ENCODE results near the gene FAM83B.
"Not testable (repeated sequence)": the region's sequence is repeated elsewhere in the genome, so short reads cannot be mapped to it uniquely, and the experiment has no call there.

FAM83B gene

GRCh38 chr6:54846243-54846856 lies at the start of gene FAM83B:
Gene FAM83B, plus strand, starts transcription at chr6:54846771. Its CDS starts 23,476 bp downstream, at chr6:54870247.
- no peak for DNase-seq

DNA sequence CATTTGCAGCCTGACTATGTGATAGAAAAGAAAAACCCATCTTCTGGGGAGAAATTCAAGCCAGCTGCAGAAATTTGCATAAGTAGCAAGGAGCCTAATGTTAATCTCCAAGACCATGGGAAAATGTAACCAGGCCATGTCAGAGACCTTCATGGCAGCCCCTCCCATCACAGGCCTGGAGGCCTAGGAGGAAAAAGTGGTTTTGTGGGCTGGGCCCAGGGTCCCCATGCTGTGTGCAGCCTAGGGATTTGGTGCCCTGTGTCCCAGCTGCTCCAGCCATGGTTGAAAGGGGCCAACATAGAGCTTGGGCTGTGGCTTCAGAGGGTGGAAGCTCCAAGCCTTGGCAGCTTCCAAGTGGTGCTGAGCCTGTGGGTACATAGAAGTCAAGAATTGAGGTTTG lies 49.7 kb upstream of the FAM83B start:
- not testable (repeated sequence) for DNase-seq

DNA sequence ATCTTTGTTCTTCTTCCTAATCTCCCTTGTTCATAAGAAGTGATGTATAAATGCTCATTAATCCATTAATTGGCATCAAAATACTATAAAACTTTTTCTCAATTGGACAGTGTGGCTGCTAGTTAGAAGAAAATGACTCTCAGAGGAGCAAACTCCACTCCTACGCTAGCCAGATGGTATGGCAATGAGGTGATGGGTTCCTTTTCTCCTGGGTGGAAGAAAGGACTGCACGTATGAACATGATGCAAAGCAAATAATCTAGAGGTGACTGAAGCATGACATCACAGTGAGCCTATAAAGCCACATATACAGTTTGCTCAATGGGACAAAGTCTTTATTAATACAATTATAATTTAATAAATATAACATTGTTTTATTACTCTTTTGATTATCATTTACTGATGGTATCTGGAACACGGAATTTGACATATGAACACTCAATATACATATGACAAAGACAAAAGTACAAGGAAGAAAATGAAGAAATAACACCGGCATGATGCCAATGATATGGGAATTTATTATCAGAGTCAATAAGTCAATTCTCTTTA lies 46.4 kb upstream of the FAM83B start:
- DNase-seq, result no peak

DNA sequence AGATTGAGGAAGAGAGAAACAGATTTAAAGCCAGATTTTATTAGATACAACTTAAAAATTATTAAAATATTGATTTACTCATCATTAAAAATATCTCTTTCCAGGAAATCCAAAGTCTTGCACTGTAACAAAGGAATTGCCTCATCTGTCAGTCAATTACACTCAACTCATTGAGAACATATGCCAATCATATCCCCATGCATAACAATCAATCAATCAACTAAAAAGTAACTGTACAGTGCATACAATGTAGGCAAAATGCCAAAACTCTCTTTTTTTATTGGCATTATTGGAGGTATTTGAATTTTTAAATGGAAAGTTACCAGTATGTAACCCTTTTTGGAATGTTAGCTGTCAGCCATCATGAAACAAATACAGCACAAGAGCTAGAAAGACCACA lies 45.3 kb upstream of the FAM83B start:
- no peak for DNase-seq

DNA sequence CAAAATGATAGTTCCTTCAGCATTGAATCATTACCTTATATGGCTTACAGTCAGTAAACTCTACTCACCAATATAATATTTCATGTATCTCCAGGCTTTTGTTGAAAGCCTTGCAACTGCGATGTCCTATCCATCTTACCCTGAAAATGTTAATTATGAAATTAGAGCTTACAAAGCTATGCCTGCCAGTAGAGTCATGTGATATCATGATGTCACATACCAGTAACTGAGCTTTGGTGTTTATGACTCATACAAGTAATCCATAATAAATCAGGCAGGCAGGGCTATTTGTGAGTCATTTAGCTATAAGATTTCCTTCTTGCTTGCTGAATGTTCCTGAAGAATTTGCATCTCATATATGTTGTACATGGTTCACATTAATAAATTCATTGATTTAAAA lies 44.9 kb upstream of the FAM83B start:
- no peak for DNase-seq

DNA sequence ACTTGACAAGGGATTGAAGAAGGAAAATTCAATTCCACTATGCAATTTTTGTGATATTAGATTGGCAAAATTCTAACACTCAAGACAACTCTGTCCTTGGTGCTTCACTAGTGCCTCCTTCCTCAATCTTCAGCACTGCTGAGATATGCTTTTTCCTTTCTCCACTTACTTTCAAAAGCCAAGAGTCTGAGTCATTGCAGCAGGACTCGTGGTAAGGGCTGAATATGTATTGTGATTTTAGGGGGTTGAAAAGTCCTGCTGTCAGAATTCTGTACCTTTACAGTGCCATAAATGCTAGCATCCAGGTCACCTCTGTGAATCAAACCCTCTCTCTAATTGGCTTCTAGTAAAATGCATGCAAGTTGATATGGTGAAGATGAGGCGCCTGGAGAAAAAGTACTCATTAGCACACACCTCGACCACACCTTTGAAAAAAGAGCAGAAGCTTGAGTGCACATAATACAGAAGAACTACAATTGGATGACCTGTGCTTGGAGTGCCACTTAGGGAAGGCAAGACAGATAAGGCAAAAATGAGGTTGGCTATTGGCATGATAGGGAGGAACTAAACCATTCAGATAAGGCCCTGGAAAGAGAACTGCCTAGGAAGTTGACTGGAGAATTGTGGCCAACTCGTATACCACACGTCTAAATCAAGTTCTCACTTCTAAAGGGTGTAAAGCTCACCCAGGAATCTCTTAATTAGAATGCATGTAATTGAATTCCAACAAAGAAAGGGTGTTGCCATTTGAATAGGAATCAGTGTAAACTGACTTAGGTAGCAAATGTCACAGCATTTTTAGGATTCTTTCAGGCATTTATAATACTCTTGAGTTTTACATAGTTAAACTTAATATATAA lies 43.6 kb upstream of the FAM83B start:
- DNase-seq, result no peak

- no peak for DNase-seq
Observed at GRCh38 chr6:54805077-54805476, 41.5 kb upstream of the FAM83B start.

DNA sequence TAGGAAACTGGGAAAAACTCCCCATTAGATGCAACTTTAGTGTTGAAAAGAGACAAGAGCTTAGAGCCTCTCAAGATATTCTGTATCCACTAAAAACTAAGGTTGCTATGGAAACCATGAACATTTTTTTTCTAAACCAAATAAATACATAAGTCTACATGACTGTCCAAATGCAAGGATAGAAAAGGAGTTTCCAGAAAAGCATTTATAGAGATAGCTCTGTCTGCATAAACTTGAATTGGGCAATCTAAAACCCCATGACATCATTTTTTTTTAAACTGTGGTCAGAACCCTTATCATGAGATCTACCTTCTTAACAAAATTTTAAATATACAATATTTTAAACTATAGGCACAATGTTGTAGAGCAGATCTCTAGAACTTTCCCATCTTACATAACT lies 36.4 kb upstream of the FAM83B start:
- DNase-seq, result no peak

GRCh38 chr6:54813892-54814291 lies 32.7 kb upstream of the FAM83B start:
- DNase-seq, result no peak

- DNase-seq, result no peak
Observed at GRCh38 chr6:54817236-54817635, 29.3 kb upstream of the FAM83B start.

- no peak for DNase-seq
Observed at GRCh38 chr6:54817834-54818233, 28.7 kb upstream of the FAM83B start.

GRCh38 chr6:54824225-54824624 lies 22.3 kb upstream of the FAM83B start:
- not testable (repeated sequence) for DNase-seq

GRCh38 chr6:54827010-54827409 lies 19.6 kb upstream of the FAM83B start:
- no peak for DNase-seq

GRCh38 chr6:54830216-54830615 lies 16.4 kb upstream of the FAM83B start:
- DNase-seq, result no peak

GRCh38 chr6:54835176-54835575 lies 11.4 kb upstream of the FAM83B start:
- DNase-seq, result no peak

DNA sequence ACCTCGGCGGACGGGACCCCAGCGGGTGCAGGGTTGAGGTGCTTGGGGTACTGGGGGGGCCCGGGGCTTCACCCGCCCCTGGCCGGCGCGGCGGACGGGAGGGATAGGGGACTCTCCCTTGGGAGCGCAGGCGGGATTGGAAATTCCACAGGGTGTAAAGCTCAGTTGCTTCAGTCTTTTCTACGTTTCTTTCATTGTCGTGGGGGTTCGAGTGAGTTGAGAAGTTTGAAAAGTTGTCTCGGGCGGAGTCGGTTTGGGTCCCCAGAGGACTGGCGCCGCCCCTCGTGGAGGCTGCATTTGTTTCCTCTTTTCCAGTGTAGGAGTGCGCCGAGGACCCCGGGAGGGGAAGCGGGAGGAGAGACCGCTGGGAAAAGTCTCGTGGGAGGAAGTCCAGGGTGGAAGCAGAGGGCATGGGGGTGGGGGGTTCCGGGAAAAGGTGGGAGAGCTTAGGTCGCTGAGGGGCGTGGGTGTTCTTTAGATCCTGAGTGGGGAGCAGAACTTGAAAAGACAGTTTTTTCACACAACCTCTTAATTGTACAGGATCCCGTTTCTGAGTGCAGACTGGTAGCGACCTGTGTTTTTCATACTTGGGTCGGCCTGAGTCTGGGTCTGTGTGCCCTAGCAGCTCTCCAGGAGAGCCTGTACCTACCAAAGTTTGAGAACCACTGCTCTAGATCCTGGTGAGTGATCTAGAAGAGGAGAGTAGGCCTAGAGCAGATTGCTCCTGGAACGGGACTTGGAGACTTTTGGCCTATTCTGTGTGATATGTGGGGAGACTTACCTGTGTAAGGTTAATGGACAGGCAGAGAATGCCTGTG lies 495 bp downstream of the FAM83B start:
- DNase-seq, result no peak

GRCh38 chr6:54847799-54848597 lies 1.4 kb downstream of the FAM83B start:
- DNase-seq, result no peak

GRCh38 chr6:54850114-54850513 lies 3.5 kb downstream of the FAM83B start:
- DNase-seq, result no peak

- no peak for DNase-seq
Observed at GRCh38 chr6:54856129-54856528, 9.6 kb downstream of the FAM83B start.

GRCh38 chr6:54860132-54860531 lies 13.6 kb downstream of the FAM83B start:
- no peak for DNase-seq

DNA sequence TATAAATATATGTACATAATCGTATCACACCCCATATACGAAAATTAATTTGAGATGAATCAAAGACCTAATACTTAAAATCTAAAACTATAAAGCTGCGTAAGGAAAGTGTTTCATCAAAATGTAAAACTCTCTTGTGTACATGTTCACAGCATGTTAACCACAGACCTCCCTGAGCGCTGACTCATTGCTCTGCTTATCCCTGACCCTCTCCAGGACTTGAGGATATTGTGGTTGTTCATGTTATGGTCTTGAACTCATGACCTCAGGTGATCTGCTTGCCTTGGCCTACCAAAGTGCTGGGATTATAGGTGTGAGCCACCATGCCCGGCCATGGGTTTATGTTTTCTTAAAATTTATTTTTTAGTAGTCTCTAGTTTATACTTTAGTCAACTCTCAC lies 14.2 kb downstream of the FAM83B start:
- DNase-seq, result no peak

DNA sequence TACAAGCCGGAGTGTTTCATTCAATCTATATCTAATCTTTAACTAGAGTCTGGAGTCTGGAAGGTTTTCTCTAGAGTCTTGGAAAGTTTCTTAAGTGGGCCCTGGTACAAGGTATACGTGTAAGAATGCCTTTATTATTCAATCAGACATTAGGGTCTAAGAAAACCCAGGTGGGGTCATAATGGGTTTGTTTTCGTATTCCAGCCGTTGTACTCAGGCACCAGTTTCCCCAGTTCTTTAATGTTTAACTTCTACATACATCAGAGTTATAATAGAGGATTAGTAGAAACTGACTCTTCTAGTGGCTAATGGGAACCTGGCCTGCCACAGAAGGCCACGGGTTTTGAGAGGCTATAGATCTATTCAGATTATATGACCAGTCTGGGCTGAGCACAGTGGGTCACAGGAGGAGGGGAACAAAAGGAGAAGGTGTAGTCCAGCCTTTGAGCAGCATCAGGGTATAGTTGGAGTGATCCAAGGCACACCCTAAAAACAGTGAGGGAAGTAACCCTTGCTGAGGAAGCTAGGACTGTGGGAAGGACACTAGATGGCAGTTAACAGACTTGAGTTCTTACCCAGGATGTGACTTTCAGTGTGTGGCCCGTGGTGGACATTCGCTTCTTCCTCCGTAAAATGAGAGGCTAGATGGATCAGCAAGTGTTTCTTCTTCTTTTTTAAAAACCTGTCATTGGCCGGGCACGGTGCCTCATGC lies 15.5 kb downstream of the FAM83B start:
- DNase-seq, result no peak
